ENCODE measurements around the gene MAP10. TPM values are rescaled to one million over a fixed set of nuclear protein-coding genes. Genes with fewer than 3 reads are reported as not detected.

Gene MAP10
- total and polyA plus RNA-seq, 3 donors from 2014 or later: 1.6 to 9.1 (median 8.4) TPM

DNA sequence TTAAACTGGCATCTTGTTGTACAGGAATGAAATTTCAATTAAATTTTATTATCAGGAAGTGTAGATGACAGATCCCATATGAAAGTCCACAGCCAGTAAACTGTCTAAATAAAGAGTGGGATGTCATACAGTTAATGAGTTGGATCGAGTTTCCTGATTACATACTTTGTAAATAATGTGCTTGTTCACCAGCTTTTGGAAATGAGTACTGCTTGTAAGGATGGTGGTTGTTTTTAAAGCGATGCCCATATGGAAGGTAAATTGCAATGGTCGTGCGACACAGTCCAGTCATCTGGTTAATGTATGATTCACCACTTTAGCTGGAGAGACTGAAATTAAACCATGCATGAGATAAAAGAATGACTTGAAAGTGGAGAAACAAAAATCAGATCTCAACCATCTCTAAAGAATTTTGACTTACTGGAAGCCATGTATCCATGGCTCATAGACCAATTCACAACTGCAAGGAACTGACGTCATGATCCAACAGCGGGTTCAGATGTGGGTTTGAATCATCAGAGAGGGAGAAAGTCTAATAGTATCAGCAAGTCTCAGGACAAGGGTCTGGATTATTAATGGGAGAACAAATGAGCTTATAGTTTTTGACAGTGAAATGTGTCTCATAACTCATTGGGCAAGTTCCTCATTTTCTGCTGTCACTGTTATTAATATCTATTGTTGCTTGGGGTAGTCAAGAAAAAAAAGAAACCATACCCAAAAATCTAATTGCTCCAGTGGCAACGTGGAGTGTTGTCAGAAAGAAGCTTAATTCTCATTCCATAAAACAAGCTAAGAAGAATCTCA, 49.0 kb downstream of the MAP10 start:
- WGBS, 2 donors: 74 to 76% methylated on average over 7 of the region's 7 CpGs
- no peaks in the 10 kb centered on the region for H3K27me3 ChIP-seq
- H3K9me3 ChIP-seq: no peaks in the 10 kb centered on the region
- DNase-seq: no peak
- TF ChIP-seq CTCF (IDR thresholded peaks at IDR 0.05) (no peak), POLR2A (IDR thresholded peaks at IDR 0.05) (no peak)
- H3K4me1 ChIP-seq: no peaks in the 10 kb centered on the region
- intact Hi-C loops (cut with DNase I; ENCODE audit: low total_unique reads): no loop called here
- H3K36me3 ChIP-seq (ENCODE audit: low read depth, missing control alignments): no peaks in the 10 kb centered on the region
- H3K4me3 ChIP-seq: no peak overlapping the region
- H3K27ac ChIP-seq: no peak overlapping the region

DNA sequence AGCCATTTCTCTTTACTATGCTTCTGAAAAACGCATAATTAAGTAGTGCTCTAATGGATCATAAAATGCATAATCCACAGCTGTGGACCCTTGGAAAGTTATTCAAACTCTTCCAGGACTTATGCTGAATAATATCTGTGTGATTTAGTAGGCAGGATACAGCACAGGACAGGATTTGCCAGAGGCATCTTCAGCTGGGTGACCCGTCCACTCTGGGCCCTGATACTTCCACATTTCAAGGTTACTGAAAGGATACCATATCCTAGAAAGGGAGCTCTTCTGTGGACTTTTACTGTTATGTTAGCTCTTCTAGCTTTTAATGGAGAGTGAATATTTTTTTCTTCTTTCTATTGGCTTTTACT, 49.6 kb downstream of the MAP10 start:
- Histone ChIP-seq H3K36me3 (ENCODE audit: low read depth, missing control alignments) (no peaks in the 10 kb centered on the region), H3K4me3 (no peak overlapping the region), H3K27ac (no peak overlapping the region), H3K4me1 (no peaks in the 10 kb centered on the region), H3K9me3 (no peaks in the 10 kb centered on the region), H3K27me3 (no peaks in the 10 kb centered on the region)
- DNase-seq: no peak
- intact Hi-C loops (cut with DNase I; ENCODE audit: low total_unique reads): no loop called here
- TF ChIP-seq CTCF (IDR thresholded peaks at IDR 0.05): no peak
- TF ChIP-seq POLR2A (IDR thresholded peaks at IDR 0.05): no peak
- 66 to 75% methylated on average over 2 of the region's 2 CpGs for WGBS, 2 donors

DNA sequence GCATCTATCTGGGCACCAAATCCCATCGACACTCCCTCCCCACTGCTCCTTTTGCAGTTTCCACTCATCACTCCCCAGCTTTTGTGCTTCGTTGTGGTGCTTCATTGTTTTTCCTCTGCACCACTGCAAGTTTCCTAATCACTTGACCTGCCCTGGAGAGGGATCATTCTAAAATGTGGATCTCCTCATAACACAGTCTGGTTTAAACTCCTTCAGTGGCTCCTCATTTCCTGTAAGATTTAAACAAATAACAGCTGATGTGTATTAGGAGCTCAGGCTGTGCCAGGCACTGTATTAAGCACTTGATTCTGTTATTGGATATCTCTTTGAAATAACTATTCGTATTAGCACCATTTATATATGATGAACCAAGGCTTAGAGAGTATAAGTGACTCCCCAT, 51.3 kb downstream of the MAP10 start:
- no peaks in the 10 kb centered on the region for H3K27me3 ChIP-seq
- H3K4me3 ChIP-seq: no peak overlapping the region
- H3K36me3 ChIP-seq (ENCODE audit: low read depth, missing control alignments): no peaks in the 10 kb centered on the region
- no peak for DNase-seq
- WGBS, 2 donors: 75 to 80% methylated on average over 3 of the region's 3 CpGs
- no peaks in the 10 kb centered on the region for H3K9me3 ChIP-seq
- no peaks in the 10 kb centered on the region for H3K4me1 ChIP-seq
- intact Hi-C loops (cut with DNase I; ENCODE audit: low total_unique reads): no loop called here
- no peak overlapping the region for H3K27ac ChIP-seq
- TF ChIP-seq POLR2A (IDR thresholded peaks at IDR 0.05) (no peak), CTCF (IDR thresholded peaks at IDR 0.05) (no peak)

Small RNA genes within 50 kb of the gene (small RNA-seq; reads per million reads assigned to genes)
- 0 reads per million in 2 donors for gene RNU1-74P

Other genes starting within 250 kb of the MAP10 start
- 10 to 100 TPM; 36.1 to 43.4 TPM for gene SIPA1L2, start 175.3 kb upstream of the MAP10 start, total RNA-seq
- gene SIPA1L2, start 175.3 kb upstream of the MAP10 start, polyA plus RNA-seq (ENCODE audit: insufficient read depth, low read depth, low replicate concordance): 19.5 TPM
- gene NTPCR, start 145.2 kb downstream of the MAP10 start, total RNA-seq: 10 to 100 TPM; 25.5 to 38.8 TPM
- gene NTPCR, start 145.2 kb downstream of the MAP10 start, polyA plus RNA-seq (ENCODE audit: insufficient read depth, low read depth, low replicate concordance): 85.1 TPM

Measured in testis (tissue), 3 donors.